HG02759 (cell line): ENCODE data around the gene ASIC2.

Experiments
- ATAC-seq: cut with Tn5 transposase; IDR thresholded peaks from one replicate; pipeline ENCODE4 v1.9.1; 2021; ENCODE audit warnings: mild to moderate bottlenecking, moderate library complexity; ENCODE audit not compliant: unreplicated experiment

Gene ASIC2

DNA sequence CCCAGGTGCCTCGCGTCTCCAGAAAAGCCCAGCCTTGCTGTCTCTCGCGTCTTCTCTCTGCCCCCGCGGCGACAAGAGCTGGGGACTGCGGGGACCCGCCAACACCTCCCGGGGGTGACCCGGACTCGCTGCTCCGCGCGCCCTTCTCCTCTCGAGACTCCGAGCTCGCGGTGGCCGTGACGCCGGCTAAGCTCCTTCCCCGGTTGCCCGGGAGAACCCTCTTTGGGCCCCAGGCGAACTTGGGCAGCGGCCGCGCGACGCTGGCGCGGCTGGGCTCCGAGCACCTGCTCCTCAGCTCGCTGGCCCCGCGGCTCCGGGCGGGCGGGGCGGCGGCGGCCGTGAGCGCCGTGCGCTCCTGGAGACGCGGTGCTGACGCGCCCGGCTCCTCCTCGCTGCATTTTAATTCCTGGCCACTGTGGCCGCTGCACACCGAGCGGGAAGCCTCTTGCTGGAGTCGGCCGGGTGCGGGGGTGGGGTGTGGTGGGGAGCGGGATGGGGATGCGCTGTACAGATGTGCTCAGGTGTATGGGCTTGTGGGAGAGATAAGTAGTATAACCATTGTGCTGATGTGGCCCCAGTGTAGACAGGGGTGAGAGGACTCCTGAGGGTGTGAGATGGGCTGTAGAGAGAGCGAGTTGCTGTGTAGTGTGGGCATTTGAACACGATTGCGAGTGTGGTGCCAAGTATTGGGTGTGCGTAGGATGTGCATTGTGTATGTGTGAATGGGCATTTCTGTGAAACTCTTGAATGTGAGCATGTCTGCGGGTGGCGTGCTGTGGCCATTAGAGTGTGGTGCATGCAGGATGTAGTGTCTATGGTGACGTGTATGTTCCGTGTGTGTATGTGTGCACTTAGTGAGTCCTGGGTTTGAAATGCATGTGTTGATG is at the start of gene ASIC2:
TSS of gene ASIC2 (minus strand) at position 315 of the 887 bp plus-strand sequence.
- no peak for ATAC-seq

DNA sequence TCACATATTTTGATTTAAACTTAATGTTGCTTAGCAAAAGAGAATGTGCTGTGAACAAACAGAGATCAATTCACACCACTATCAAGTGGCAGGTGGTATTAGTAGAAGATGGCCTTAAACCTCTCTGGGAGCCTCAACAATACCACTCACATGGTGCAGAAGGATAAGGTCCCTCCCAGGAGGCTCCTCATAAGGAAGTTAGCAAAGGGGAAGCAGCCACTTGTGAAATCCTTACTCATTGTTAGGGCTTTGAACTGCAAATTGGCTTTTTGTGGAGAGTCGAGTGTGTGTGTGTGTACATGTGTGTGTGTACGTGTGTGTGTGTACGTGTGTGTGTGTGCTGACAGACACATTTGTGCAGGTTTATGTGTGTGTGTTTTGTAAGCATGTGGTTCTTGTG is 48.9 kb upstream of the ASIC2 start:
- no peak for ATAC-seq

GRCh38 chr17:33338242-33338641 is 45.1 kb upstream of the ASIC2 start:
- ATAC-seq, result no peak

DNA sequence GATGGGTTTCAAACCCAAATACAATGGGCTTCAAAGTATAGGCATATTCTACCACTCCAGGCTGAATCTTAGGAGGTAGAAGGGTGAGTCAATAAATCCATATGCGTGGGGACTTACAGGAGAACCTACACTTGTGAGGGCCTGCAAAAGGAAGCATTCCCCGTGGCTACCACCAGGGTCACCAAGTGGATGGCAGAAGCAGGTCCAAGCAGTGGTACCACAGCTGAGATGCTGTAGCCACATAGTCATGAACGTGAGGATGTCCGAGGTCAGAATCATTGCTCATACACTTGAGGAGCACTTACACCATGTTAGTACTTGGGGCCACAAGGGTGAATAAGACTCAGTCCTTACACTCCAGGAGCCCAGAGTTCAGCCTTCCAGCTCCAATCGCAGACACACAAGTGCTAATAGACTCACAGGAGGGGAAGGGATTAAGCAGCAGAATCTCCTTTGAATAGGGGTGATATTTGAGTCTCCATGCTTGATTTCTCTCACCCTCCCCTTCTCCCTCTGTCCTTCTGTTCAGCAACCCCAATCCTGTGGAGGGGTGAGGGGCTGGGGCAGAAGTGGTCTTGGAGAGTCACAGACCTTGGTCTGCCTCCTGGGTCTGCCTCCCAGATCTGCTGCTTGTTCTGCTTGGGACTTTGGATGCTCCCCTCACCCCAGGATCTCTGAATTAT is 42.5 kb upstream of the ASIC2 start:
- no peak for ATAC-seq

DNA sequence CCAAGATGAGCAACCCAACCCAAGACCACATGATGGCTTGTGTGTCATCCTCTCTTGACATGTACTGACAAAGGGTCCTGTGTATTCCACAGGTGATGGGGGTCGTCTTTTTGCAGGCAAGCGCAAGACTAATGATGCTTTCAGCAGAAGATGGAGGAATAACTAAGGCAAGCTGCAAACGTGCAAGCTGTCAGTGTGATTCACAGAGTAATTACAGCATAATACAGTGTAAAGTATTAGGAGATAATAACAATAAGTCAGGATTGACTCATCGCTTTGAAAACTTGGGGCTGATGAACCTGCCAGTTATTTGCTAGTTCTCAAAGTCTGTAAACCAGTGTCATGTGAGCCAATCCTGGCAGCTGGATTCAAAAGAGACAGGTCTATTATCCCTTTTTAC is 41.6 kb upstream of the ASIC2 start:
- ATAC-seq, result no peak

DNA sequence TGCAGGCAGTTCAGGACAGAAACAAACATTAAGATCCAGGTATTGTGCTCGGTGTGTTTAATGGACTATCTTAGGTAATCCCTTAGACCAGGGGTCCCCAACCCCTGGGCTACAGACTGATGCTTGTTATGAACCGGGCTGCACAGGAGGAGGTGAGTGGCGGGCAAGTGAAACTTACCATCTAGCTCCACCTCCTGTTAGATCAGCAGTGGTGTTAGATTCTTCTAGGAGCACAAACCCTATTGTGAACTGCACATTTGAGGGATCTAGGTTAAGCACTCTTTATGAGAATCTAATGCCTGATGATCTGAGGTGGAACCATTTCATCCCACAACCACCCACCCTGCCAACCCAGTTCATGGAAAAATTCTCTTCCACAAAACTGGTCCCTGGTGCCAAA is 37.8 kb upstream of the ASIC2 start:
- no peak for ATAC-seq

DNA sequence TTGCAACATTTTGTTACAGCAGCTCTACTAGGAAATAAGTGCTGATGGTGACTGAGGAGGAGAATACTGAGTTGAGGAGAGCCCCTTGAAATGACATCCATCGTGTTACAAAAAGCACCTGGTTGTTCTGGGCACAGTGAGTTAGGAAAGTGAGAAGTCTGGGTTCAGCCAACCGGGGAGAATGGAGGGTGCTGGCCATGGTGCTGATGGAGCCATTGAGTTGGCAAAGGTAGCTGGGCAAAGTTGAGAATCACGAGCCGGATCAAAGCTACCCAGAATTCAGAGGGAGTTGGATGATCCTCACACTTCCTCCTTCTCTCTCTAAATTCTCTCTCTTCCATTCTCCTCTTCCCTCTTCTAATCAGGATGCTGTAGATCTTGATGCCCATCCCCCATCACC is 35.0 kb upstream of the ASIC2 start:
- no peak for ATAC-seq

DNA sequence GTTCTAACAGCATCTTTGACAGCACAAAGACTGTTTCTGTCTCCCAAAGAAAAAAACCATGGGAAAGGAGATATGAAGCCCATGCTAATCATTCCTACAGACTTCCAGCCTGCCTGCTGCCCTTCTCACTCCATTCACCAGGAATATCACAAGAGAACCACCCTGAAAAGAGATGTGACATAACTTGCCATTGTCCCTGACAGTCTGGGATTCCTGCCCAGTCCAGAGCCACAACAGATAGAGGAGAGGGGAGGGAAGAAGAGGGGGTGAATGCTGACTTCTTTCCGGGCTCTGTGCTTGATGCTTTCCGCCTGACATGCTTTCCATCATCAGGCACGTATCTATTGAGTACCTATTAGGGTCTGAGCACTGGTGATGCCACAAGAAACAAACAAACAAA is 31.6 kb upstream of the ASIC2 start:
- no peak for ATAC-seq

DNA sequence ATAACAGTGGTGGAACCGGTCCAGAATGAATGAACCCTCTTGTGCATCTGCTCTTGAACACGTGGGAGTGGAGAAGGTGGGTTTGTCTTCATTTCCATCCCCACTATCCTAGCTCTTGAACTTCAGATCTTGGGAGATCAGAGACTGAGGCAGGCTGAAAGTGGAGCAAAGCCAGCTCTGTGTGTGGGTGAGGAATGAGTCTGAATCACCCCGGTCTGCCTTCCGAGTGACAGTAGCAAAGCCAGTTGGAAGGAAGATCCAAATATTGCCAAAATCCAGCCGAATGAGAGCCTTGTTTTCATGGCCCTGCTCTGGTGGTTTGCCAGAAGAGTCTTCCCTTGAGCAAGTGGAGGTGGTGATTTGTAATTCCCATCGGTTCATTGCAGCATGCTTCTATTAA is 29.0 kb upstream of the ASIC2 start:
- no peak for ATAC-seq

DNA sequence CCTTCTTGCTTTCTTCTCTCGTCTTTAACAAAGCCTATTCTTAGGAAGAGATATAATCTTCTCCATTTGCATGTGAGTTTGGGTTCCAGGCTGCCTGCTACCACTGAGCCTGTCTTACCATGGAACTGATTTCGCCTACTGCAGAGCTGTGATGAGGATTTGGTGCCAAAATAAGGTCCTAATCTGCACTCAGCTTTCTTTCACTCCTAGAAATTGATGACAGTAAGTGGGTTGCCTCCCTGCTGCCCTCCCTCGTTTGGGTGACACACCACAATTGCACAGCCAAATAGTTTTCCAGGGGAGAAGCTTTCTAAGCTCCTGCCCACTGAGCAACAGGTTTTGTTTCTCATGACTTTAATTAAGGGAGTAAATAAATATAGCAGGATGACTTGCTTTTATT is 25.1 kb upstream of the ASIC2 start:
- ATAC-seq, result no peak

- no peak for ATAC-seq
These were observed 23.7 kb upstream of the ASIC2 start for GRCh38 chr17:33316746-33317145.

DNA sequence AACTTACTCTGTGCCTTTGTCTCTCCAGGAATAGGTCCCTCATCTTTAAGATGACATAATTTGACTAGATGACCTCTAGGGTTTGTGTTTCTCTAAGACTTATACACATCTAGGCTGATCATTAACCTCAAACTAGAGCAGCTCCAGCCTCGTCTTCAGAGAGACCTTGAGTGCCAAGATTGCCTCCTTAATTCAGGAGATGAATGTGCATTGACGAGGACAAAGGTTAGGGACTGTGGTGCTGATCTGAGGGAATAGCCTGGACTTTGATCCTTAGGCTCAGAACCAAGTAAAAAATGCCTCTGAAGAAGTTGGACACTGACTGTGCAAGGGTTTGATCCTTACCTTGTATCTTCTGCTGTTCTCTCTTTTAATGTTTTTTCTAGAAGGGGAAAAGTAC is 17.2 kb upstream of the ASIC2 start:
- no peak for ATAC-seq

GRCh38 chr17:33303254-33303653 is 10.2 kb upstream of the ASIC2 start:
- ATAC-seq, result no peak

- ATAC-seq, result no peak
These were observed 9.3 kb upstream of the ASIC2 start for GRCh38 chr17:33302394-33302793.

DNA sequence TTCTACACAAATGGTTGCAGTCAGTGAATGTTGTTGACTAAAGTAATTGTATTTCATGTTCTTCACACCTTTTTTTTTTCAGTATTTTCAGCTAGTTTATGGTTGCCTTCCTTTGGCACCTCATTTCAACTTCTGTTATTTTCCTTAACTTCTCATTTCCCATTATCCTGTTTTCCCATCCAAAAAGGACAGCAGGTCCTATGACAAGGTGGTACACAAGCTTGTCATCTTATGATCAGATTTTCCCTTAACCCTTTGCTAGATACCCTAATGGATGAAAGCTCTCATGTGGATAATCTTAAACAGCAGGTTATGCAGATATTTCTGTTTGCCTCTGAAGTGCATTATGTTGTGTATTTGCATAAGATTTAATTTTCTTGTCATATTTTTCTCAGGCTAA is 7.1 kb upstream of the ASIC2 start:
- ATAC-seq, result no peak

DNA sequence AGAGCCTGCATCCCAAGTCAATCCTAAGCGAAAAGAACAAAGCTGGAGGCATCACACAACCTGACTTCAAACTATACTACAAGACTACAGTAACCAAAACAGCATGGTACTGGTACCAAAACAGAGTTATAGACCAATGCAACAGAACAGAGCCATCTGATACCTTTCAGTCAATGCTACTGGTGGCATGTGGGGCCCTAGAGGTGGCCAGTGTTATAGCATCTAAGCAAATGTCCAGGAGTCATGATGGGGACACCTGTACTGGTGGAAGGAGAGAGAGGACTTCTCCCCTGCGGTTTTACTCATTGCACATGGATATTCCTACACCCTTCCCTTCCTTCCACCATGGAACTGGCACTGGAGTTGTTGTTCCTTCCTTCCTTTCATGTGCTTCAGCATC is 6.0 kb upstream of the ASIC2 start:
- no peak for ATAC-seq

DNA sequence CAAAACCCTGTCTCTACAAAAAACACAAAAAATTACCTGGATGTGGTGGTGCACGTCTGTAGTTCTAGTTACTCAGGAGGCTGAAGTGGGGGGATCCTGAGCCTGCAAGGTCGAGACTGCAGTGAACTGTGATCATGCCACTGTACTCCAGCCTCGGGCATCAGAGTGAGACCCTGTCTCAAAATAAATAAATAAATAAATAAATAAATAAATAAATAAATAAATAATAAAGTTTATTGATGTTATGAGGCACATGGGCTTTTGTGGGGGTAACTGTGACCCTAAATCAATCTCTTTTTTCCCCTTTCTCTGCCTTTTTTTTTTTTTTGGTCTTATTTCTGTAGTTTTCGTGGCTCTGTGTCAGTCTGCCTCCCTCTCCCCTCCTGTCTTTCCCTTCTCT is 4.5 kb upstream of the ASIC2 start:
- no peak for ATAC-seq

DNA sequence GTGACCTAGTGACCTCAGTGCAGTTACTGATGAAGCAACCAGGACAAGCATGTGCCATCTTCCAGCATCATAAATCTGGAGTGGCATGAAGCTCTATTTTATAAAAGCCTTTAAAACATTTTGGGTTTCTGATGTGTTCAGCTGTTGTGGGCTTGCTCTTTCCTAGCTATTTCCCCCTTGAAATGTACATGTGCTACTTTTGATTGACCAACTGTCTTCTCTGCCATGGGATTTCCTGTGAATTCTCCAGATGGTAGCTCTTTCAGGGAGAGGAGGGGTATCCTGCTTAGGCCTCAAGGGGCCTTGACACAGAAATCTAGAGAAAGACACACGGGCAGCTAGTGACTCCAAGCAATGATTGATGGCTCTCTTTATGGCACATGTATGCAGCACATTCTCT is 1.9 kb upstream of the ASIC2 start:
- ATAC-seq, result no peak

GRCh38 chr17:33292201-33292980 is 704 bp downstream of the ASIC2 start:
- no peak for ATAC-seq

GRCh38 chr17:33291248-33292200 is 1.6 kb downstream of the ASIC2 start:
- ATAC-seq, result no peak

- no peak for ATAC-seq
These were observed 2.8 kb downstream of the ASIC2 start for GRCh38 chr17:33290253-33290652.
